Measurements from ENCODE around the gene PTPRO.

PTPRO gene

DNA sequence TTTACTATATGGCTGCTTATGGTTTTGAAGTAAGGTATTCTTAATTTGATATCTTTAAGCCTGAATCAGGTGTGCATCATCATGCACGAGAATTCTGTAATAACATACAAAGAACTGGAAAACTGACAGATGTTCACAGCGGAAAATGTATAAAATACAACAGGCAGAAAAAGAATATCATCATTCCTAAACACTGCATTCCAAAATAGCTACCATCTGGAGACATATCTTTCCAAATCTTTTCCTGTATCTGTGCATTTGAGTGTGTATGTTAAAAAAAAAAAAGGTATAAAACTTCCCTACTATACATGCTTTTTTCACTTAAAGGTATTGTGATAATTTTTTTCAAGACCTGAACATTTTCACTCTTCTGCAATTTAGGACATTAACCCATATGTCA is 13.7 kb downstream of the PTPRO start:
- no peak for DNase-seq
- Histone ChIP-seq H3K27ac (no peak overlapping the region), H3K27me3 (ENCODE audit: insufficient read depth, low read depth, severe bottlenecking) (no peaks in the 10 kb centered on the region), H3K4me3 (ENCODE audit: low read depth, low read length) (no peak overlapping the region), H3K36me3 (no peaks in the 10 kb centered on the region), H3K9me3 (ENCODE audit: severe bottlenecking) (no peaks in the 10 kb centered on the region)
- TF ChIP-seq, protein P1, sequence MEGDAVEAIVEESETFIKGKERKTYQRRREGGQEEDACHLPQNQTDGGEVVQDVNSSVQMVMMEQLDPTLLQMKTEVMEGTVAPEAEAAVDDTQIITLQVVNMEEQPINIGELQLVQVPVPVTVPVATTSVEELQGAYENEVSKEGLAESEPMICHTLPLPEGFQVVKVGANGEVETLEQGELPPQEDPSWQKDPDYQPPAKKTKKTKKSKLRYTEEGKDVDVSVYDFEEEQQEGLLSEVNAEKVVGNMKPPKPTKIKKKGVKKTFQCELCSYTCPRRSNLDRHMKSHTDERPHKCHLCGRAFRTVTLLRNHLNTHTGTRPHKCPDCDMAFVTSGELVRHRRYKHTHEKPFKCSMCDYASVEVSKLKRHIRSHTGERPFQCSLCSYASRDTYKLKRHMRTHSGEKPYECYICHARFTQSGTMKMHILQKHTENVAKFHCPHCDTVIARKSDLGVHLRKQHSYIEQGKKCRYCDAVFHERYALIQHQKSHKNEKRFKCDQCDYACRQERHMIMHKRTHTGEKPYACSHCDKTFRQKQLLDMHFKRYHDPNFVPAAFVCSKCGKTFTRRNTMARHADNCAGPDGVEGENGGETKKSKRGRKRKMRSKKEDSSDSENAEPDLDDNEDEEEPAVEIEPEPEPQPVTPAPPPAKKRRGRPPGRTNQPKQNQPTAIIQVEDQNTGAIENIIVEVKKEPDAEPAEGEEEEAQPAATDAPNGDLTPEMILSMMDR (IDR thresholded peaks at IDR 0.05; ENCODE audit: low read depth, low read length): no peak

DNA sequence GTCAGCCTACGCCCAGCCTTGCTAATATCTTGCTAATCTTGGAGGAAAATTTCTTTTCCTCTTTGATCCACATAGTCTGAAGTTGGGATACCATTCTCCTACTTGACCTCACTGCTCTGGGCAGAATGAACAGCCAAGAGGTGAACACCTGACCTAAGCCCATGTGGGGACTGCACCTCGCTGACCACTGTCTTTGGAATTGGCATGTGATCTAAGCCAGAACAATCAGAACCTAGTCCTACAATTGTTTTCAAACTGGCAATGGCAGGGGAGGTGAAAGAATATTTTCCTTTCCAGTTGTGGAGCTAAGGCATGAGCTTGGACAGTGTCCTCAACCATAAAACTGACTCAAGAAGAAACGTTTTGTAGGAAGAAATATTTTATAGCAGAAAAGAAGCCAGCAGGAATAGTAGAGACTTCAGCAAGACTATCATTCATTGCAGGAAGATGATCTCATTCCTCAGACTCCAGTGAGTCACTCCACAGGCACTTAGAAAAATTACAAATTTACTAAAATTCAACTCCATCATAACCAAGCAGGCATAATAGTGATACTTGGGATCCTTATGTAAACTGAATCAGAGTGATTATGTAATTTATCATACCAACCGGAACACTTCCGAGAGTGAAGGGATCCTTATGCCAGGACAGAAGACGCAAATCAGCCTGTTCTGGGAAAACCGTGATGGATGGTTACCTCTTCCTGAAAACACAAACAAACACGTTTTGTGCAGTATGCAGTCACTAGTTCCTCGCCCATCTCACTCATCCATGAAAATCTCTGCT is 14.7 kb downstream of the PTPRO start:
- H3K27me3 ChIP-seq (ENCODE audit: insufficient read depth, low read depth, severe bottlenecking): no peaks in the 10 kb centered on the region
- H3K27ac ChIP-seq: no peak overlapping the region
- no peak for DNase-seq
- no peak overlapping the region for H3K4me3 ChIP-seq (ENCODE audit: low read depth, low read length)
- no peaks in the 10 kb centered on the region for H3K36me3 ChIP-seq
- TF ChIP-seq, protein P1 (IDR thresholded peaks at IDR 0.05; ENCODE audit: low read depth, low read length): no peak
- no peaks in the 10 kb centered on the region for H3K9me3 ChIP-seq (ENCODE audit: severe bottlenecking)

DNA sequence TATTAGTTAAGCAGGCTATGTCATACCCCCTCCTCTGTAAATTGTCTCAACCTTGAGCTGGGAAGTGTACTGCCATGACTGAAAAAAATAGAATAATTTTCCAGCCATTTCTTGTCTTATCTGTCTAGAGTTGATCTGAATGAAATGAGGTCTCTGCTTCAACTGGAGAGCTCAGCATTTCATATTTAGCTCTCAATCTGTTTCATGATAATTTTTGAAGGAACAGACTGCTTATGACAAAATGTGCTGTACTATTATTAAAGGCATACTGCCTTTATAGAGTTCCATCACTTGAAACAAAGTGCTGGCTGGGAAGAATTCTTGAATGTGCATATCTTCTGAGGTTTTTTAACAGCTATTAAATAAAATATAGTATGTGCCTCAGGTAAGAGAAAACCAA is 19.1 kb downstream of the PTPRO start:
- Histone ChIP-seq H3K9me3 (ENCODE audit: severe bottlenecking) (no peaks in the 10 kb centered on the region), H3K27me3 (ENCODE audit: insufficient read depth, low read depth, severe bottlenecking) (no peaks in the 10 kb centered on the region), H3K36me3 (no peaks in the 10 kb centered on the region), H3K27ac (no peak overlapping the region), H3K4me3 (ENCODE audit: low read depth, low read length) (no peak overlapping the region)
- TF ChIP-seq, protein P1 (IDR thresholded peaks at IDR 0.05; ENCODE audit: low read depth, low read length): no peak
- DNase-seq: no peak

DNA sequence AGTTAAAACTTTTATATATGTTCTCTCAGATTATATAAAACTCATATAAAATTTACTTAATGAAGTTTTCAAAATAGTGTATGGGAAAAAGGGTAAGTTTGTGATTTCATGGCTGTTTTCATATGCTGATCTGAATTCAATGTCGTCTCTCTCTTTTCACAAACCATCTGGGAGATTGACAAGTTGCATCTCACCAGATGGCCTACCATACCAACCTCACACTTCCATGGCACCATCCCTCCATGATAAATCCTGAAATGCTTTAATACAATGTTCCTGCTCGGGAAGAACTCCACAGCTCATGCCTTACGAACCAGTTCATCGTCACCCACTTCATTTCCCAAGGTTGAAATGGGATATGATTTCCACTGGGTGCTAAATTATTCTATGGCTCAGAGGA is 22.3 kb downstream of the PTPRO start:
- DNase-seq: no peak
- Histone ChIP-seq H3K27ac (no peak overlapping the region), H3K9me3 (ENCODE audit: severe bottlenecking) (no peaks in the 10 kb centered on the region), H3K27me3 (ENCODE audit: insufficient read depth, low read depth, severe bottlenecking) (no peaks in the 10 kb centered on the region), H3K4me3 (ENCODE audit: low read depth, low read length) (no peak overlapping the region), H3K36me3 (no peaks in the 10 kb centered on the region)
- TF ChIP-seq, protein P1 (IDR thresholded peaks at IDR 0.05; ENCODE audit: low read depth, low read length): no peak

DNA sequence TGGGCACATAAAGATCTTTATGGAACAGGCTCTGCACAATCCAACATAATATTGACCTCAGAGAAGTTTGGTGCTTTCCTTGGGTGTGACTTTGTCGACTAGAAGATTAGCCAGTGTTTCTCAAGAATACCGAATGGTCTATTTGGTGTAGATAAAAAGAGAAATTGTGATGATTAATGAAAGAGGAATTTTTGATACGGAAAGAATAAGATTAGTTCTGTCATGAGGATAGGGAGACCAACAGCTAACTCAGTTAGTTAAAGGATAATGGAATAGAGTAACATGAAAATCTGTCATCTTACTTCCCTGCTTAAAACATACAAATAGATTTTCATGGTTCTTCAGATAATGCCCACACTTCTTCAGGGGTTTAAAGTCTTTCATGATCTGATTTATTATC is 24.2 kb downstream of the PTPRO start:
- no peak for DNase-seq
- Histone ChIP-seq H3K4me3 (ENCODE audit: low read depth, low read length) (no peak overlapping the region), H3K9me3 (ENCODE audit: severe bottlenecking) (no peaks in the 10 kb centered on the region), H3K27me3 (ENCODE audit: insufficient read depth, low read depth, severe bottlenecking) (no peaks in the 10 kb centered on the region), H3K36me3 (no peaks in the 10 kb centered on the region), H3K27ac (no peak overlapping the region)
- TF ChIP-seq, protein P1 (IDR thresholded peaks at IDR 0.05; ENCODE audit: low read depth, low read length): no peak

DNA sequence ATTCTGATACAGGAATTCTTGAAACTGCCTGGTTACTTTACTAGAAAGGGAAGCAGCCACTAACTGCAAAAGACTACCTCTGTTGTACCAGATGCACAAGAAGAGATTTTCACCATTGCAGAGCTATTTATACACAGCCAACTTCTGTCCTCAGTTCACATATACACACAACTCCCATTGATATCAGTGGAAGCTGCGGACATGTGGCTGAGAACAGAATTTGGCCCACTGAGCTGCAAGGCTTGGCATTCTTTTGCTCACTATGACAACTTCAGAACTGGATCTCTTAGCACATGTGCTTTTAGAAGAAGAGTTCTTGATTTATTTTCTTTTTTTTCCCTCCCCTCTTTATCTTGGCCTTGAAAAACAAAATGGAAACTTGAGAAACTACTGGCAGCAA is 28.3 kb downstream of the PTPRO start:
- TF ChIP-seq, protein P1 (IDR thresholded peaks at IDR 0.05; ENCODE audit: low read depth, low read length): no peak
- Histone ChIP-seq H3K27me3 (ENCODE audit: insufficient read depth, low read depth, severe bottlenecking) (no peaks in the 10 kb centered on the region), H3K9me3 (ENCODE audit: severe bottlenecking) (no peaks in the 10 kb centered on the region), H3K4me3 (ENCODE audit: low read depth, low read length) (no peak overlapping the region), H3K27ac (no peak overlapping the region), H3K36me3 (no peaks in the 10 kb centered on the region)
- DNase-seq: no peak
